Breast epithelium (tissue), 3 donors: ENCODE measurements around the gene POLG.

Source experiments
- CTCF ChIP-seq, 3 donors: fragments of 450-650 bp; IDR thresholded peaks; one replicate each; pipeline ENCODE4 v1.5.1; 2016 to 2017; ENCODE audit warnings: antibody characterized with exemption in 3 of 3, mild to moderate bottlenecking in 3 of 3, moderate library complexity in 3 of 3
- POLR2A ChIP-seq: fragments of 450-650 bp; IDR thresholded peaks from one replicate; pipeline ENCODE4 v1.6.1; 2016; ENCODE audit warnings: antibody characterized with exemption, mild to moderate bottlenecking, moderate library complexity

- TF ChIP-seq CTCF (IDR thresholded peaks at IDR 0.05): no peak
- no peak for TF ChIP-seq POLR2A
Measured at GRCh38 chr15:89381331-89381730, 46.7 kb upstream of the POLG start.
